PC-3 (cell line): Measurements from ENCODE around the gene FIGNL1.

Source experiments
- CTCF ChIP-seq: fragments of 300-600 bp; sonication (generic); conservative IDR thresholded peaks from 2 replicates; pipeline ENCODE4 v1.5.1; 2017; ENCODE audit warnings: antibody characterized with exemption, low read depth, mild to moderate bottlenecking, low read length
- EZH2 ChIP-seq: fragments of 300-600 bp; sonication (generic); IDR thresholded peaks from one replicate; pipeline ENCODE4 v1.6.1; 2017; ENCODE audit warnings: antibody characterized with exemption, mild to moderate bottlenecking, low read length; ENCODE audit not compliant: unreplicated experiment

DNA sequence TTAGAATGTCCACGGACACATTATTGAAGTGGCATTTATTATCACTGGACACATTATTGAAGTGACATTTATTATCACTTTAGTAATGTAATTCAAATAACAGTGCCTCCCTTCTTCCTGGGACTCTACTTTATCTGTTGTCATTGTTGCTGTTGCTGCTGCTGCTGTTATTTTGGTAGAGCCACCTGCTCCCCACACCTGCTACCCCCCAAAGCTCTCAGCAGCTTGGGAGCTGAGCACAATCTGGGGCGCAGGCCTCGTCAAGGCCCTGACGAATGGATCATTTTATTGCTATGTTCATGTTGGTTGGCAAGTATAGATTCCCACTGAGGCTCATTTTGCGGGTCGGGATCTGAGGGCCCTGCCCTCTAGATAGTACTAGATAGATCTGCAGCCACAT is 24.8 kb downstream of the FIGNL1 start:
- no peak for TF ChIP-seq CTCF
- TF ChIP-seq EZH2: no peak
